Mesenchymal stem cell (in vitro differentiated cells and primary cell): ENCODE data around the gene TNFRSF1A.
A peak's percentile ranks its signal among the peaks of the same experiment; 100 is the strongest.

Experiments used
- DNase-seq: peaks from one replicate; pipeline ENCODE4 v3.0.0-alpha.2; 2013
- H2AFZ ChIP-seq: one replicate; pipeline ENCODE4 v1.6.1; 2013; ENCODE audit warnings: low read depth, mild to moderate bottlenecking, control low read depth, inconsistent platforms, low read length, moderate library complexity
- H2AK5ac ChIP-seq: 2 replicates; pipeline ENCODE4 v1.6.1; 2013; ENCODE audit warnings: low read length, moderate library complexity, mild to moderate bottlenecking, inconsistent platforms; ENCODE audit not compliant: severe bottlenecking
- H2BK120ac ChIP-seq: one replicate; pipeline ENCODE4 v1.6.1; 2013; ENCODE audit warnings: low read depth, mild to moderate bottlenecking, inconsistent platforms, low read length, moderate library complexity
- H2BK12ac ChIP-seq, 2 experiments: one replicate each; pipeline ENCODE4 v1.6.1; 2013; ENCODE audit warnings: inconsistent platforms in 2 of 2, low read length in 2 of 2, mild to moderate bottlenecking in 2 of 2, moderate library complexity in 2 of 2, control low read depth in 1 of 2
- H2BK15ac ChIP-seq: one replicate; pipeline ENCODE4 v1.6.1; 2013; ENCODE audit warnings: mild to moderate bottlenecking, low read depth, inconsistent platforms; ENCODE audit not compliant: poor library complexity, severe bottlenecking
- H2BK5ac ChIP-seq: 2 replicates; pipeline ENCODE4 v1.6.1; 2013; ENCODE audit warnings: low read depth, mild to moderate bottlenecking, low read length, control low read depth, inconsistent platforms; ENCODE audit not compliant: poor library complexity, severe bottlenecking
- H3K14ac ChIP-seq, 2 experiments: one replicate each; pipeline ENCODE4 v1.6.1; 2013; ENCODE audit warnings: inconsistent platforms in 2 of 2, low read length in 2 of 2, control low read depth in 1 of 2, mild to moderate bottlenecking in 1 of 2, moderate library complexity in 1 of 2
- H3K18ac ChIP-seq, 2 experiments: one replicate each; pipeline ENCODE4 v1.6.1; 2013; ENCODE audit warnings: inconsistent platforms in 2 of 2, low read length in 2 of 2, control low read depth in 1 of 2, low read depth in 1 of 2, mild to moderate bottlenecking in 1 of 2
- H3K23ac ChIP-seq, 2 experiments: one replicate each; pipeline ENCODE4 v1.6.1; 2013; ENCODE audit warnings: inconsistent platforms in 2 of 2, low read length in 2 of 2, mild to moderate bottlenecking in 2 of 2, moderate library complexity in 2 of 2, control low read depth in 1 of 2
- H3K27ac ChIP-seq: 2 replicates; pipeline ENCODE4 v1.5.1; 2013; ENCODE audit warnings: mild to moderate bottlenecking, moderate library complexity, low read length, control low read depth, inconsistent platforms; ENCODE audit not compliant: poor library complexity, severe bottlenecking
- H3K27me3 ChIP-seq, 2 experiments: 2 replicates each; pipeline versions ENCODE4 v1.6.1 to v1.7.0; 2013; ENCODE audit warnings: low read length in 2 of 2, mild to moderate bottlenecking in 2 of 2, moderate library complexity in 2 of 2, control low read depth in 1 of 2, inconsistent platforms in 1 of 2; ENCODE audit not compliant: control insufficient read depth in 1 of 2, insufficient read depth in 1 of 2
- H3K36me3 ChIP-seq, 2 experiments: 2 replicates each; pipeline versions ENCODE4 v1.6.1 to v1.7.0; 2013; ENCODE audit warnings: low read length in 2 of 2, control low read depth in 1 of 2, inconsistent platforms in 1 of 2, low read depth in 1 of 2, mild to moderate bottlenecking in 1 of 2; ENCODE audit not compliant: insufficient read depth in 2 of 2, control insufficient read depth in 1 of 2
- H3K4ac ChIP-seq, 2 experiments: one replicate each; pipeline ENCODE4 v1.6.1; 2013; ENCODE audit warnings: inconsistent platforms in 2 of 2, low read length in 2 of 2, mild to moderate bottlenecking in 2 of 2, moderate library complexity in 2 of 2, control low read depth in 1 of 2, low read depth in 1 of 2
- H3K4me1 ChIP-seq: 2 replicates; pipeline ENCODE4 v1.6.1; 2013; ENCODE audit warnings: low read depth, low read length, control low read depth; ENCODE audit not compliant: control insufficient read depth, insufficient read depth
- H3K4me2 ChIP-seq: 2 replicates; pipeline ENCODE4 v1.6.1; 2013; ENCODE audit warnings: low read length, mild to moderate bottlenecking, inconsistent platforms; ENCODE audit not compliant: poor library complexity, severe bottlenecking
- H3K4me3 ChIP-seq, 2 experiments: 2 replicates each; pipeline versions ENCODE4 v1.5.1 to v1.7.0; 2013; ENCODE audit warnings: low read length in 2 of 2, mild to moderate bottlenecking in 2 of 2, control low read depth in 1 of 2, low read depth in 1 of 2; ENCODE audit not compliant: insufficient read depth in 1 of 2
- H3K79me1 ChIP-seq: replicated peaks from 2 replicates; pipeline ENCODE4 v1.6.1; 2013; ENCODE audit warnings: mild to moderate bottlenecking, control low read depth, low read length, inconsistent platforms; ENCODE audit not compliant: poor library complexity, severe bottlenecking
- H3K9ac ChIP-seq: 2 replicates; pipeline ENCODE4 v1.7.0; 2013; ENCODE audit warnings: mild to moderate bottlenecking, low read length, moderate library complexity
- H3K9me3 ChIP-seq: 2 replicates; pipeline ENCODE4 v1.7.0; 2013; ENCODE audit warnings: mild to moderate bottlenecking, low read length; ENCODE audit not compliant: control insufficient read depth
- H4K8ac ChIP-seq: one replicate; pipeline ENCODE4 v1.6.1; 2013; ENCODE audit warnings: inconsistent platforms, mild to moderate bottlenecking, low read length, moderate library complexity
- H4K91ac ChIP-seq: one replicate; pipeline ENCODE4 v1.6.1; 2013; ENCODE audit warnings: mild to moderate bottlenecking, low read length, inconsistent platforms
- WGBS: methylation state at CpG from one replicate; pipeline ENCODE4 v1.1.7; 2013; ENCODE audit warnings: mixed read lengths; 5-methylcytosine and 5-hydroxymethylcytosine counted together

Gene TNFRSF1A

GRCh38 chr12:6363330-6364043 lies 21.6 kb upstream of the TNFRSF1A start:
- Histone ChIP-seq H3K27me3 (no peaks in the 10 kb centered on the region), H3K79me1 (no peaks in the 10 kb centered on the region), H2AK5ac (no peak overlapping the region), H4K91ac (peak overlapping the region; percentile 89), H3K4me2 (peak overlapping the region; percentile 72), H2BK5ac (no peak overlapping the region), H3K9ac (peak overlapping the region; percentile 92), H2BK15ac (peak overlapping the region; percentile 98), H3K23ac (peak overlapping the region in 1 of 2 experiments; percentile 95), H4K8ac (peak overlapping the region; percentile 98), H3K18ac (peak overlapping the region; percentile 87 to 91), H3K36me3 (no peaks in the 10 kb centered on the region), H3K4me3 (peak overlapping the region; percentile 42 to 92), H2BK120ac (peak overlapping the region; percentile 64), H2BK12ac (peak overlapping the region; percentile 46 to 69), H3K4ac (peak overlapping the region; percentile 42 to 93), H3K14ac (peak overlapping the region in 1 of 2 experiments; percentile 75), H3K9me3 (no peaks in the 10 kb centered on the region), H3K27ac (no peak overlapping the region), H3K4me1 (peaks cover 20% of the 10 kb centered on the region), H2AFZ (peak overlapping the region; percentile 39)
- DNase-seq: peak; percentile 64
- WGBS: 9% methylated on average over 59 of the region's 59 CpGs

- WGBS: 25% methylated on average over 4 of the region's 4 CpGs
- no peak for DNase-seq
- no peak overlapping the region for H2BK120ac ChIP-seq
Observed at GRCh38 chr12:6363010-6363329, 21.1 kb upstream of the TNFRSF1A start.

DNA sequence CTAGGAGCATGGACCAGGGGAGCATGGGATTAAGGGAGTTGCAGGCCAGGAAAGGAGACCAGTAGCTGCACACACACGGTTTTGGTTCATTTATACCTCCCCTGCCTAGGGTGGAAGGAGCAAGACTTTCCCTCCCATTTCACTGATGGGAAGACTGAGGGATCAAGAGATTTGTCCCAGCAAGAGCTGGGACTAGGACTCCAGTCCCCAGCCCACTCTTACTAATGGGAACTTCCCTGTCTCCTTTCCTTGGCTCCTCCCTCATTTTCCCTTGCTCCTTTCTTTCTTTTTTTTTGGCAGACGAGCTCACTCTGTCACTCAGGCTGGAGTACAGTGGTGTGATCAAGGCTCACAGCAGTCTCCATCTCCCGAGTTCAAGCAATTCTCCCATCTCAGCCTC lies 20.5 kb upstream of the TNFRSF1A start:
- Histone ChIP-seq H3K9me3 (no peaks in the 10 kb centered on the region), H3K4ac (no peak overlapping the region), H3K9ac (no peak overlapping the region), H3K18ac (peak overlapping the region in 1 of 2 experiments; percentile 50), H3K23ac (no peak overlapping the region), H3K79me1 (no peaks in the 10 kb centered on the region), H3K4me2 (no peak overlapping the region), H3K14ac (peak overlapping the region in 1 of 2 experiments; percentile 51), H2BK5ac (no peak overlapping the region), H2AK5ac (peak overlapping the region; percentile 59), H2BK12ac (peak overlapping the region in 1 of 2 experiments; percentile 32), H3K4me1 (peaks cover 20% of the 10 kb centered on the region), H4K91ac (peak overlapping the region; percentile 1), H2BK120ac (no peak overlapping the region), H3K27me3 (no peaks in the 10 kb centered on the region), H2BK15ac (no peak overlapping the region), H3K36me3 (no peaks in the 10 kb centered on the region), H2AFZ (no peak overlapping the region), H3K4me3 (no peak overlapping the region), H4K8ac (no peak overlapping the region), H3K27ac (peak overlapping the region; percentile 30)
- 57% methylated on average over 2 of the region's 3 CpGs for WGBS
- DNase-seq: no peak

More at GRCh38 chr12:6363010-6363329, 21.1 kb upstream of the TNFRSF1A start:
- Histone ChIP-seq H3K4me3 (peak overlapping the region in 1 of 2 experiments; percentile 92), H2AFZ (no peak overlapping the region), H3K9ac (peak overlapping the region; percentile 77), H3K4me2 (peak overlapping the region; percentile 55), H3K18ac (no peak overlapping the region), H3K4me1 (peaks cover 20% of the 10 kb centered on the region), H2BK5ac (no peak overlapping the region), H3K27ac (no peak overlapping the region), H3K27me3 (no peaks in the 10 kb centered on the region), H2BK15ac (no peak overlapping the region), H3K9me3 (no peaks in the 10 kb centered on the region), H3K4ac (no peak overlapping the region), H3K23ac (no peak overlapping the region), H3K79me1 (no peaks in the 10 kb centered on the region), H3K14ac (no peak overlapping the region), H4K91ac (no peak overlapping the region), H3K36me3 (no peaks in the 10 kb centered on the region), H2AK5ac (no peak overlapping the region), H2BK12ac (no peak overlapping the region), H4K8ac (no peak overlapping the region)

GRCh38 chr12:6361834-6362233 lies 20.0 kb upstream of the TNFRSF1A start:
- Histone ChIP-seq H3K4me2 (peak overlapping the region; percentile 1), H3K23ac (no peak overlapping the region), H3K79me1 (no peaks in the 10 kb centered on the region), H3K14ac (peak overlapping the region in 1 of 2 experiments; percentile 51), H3K18ac (peak overlapping the region in 1 of 2 experiments; percentile 50), H3K27me3 (peaks cover 0 to 2% of the 10 kb centered on the region in 2 experiments), H3K4me3 (no peak overlapping the region), H4K91ac (peak overlapping the region; percentile 20), H3K27ac (peak overlapping the region; percentile 30), H3K36me3 (no peaks in the 10 kb centered on the region), H3K4me1 (peaks cover 20% of the 10 kb centered on the region), H3K9me3 (no peaks in the 10 kb centered on the region), H2BK12ac (peak overlapping the region in 1 of 2 experiments; percentile 32), H2BK5ac (no peak overlapping the region), H3K9ac (no peak overlapping the region), H2AK5ac (no peak overlapping the region), H2AFZ (no peak overlapping the region), H2BK15ac (no peak overlapping the region), H4K8ac (peak overlapping the region; percentile 52), H2BK120ac (no peak overlapping the region), H3K4ac (no peak overlapping the region)
- DNase-seq: no peak
- 90% methylated on average over 14 of the region's 14 CpGs for WGBS
